Body of pancreas (tissue), 4 donors: ENCODE data around the gene CR2.

Experiments used
- POLR2A ChIP-seq, 3 donors: fragments of 450-650 bp; IDR thresholded peaks; one replicate each; pipeline ENCODE4 v1.6.1; 2016; ENCODE audit warnings: antibody characterized with exemption in 3 of 3, mild to moderate bottlenecking in 2 of 3
- TF ChIP-seq, protein P1 (sequence below), 7 experiments: fragments of 450-650 bp in 4 of 7; fragments of 200-600 bp in 3 of 7; sonication (generic) in 3 of 7; IDR thresholded peaks; one replicate each; pipeline ENCODE4 v1.5.1; 2016 to 2019; ENCODE audit warnings: antibody characterized with exemption in 7 of 7

- TF ChIP-seq, protein P1, sequence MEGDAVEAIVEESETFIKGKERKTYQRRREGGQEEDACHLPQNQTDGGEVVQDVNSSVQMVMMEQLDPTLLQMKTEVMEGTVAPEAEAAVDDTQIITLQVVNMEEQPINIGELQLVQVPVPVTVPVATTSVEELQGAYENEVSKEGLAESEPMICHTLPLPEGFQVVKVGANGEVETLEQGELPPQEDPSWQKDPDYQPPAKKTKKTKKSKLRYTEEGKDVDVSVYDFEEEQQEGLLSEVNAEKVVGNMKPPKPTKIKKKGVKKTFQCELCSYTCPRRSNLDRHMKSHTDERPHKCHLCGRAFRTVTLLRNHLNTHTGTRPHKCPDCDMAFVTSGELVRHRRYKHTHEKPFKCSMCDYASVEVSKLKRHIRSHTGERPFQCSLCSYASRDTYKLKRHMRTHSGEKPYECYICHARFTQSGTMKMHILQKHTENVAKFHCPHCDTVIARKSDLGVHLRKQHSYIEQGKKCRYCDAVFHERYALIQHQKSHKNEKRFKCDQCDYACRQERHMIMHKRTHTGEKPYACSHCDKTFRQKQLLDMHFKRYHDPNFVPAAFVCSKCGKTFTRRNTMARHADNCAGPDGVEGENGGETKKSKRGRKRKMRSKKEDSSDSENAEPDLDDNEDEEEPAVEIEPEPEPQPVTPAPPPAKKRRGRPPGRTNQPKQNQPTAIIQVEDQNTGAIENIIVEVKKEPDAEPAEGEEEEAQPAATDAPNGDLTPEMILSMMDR (IDR thresholded peaks at IDR 0.05) = no peak
- TF ChIP-seq POLR2A (IDR thresholded peaks at IDR 0.05) = no peak
Observed at GRCh38 chr1:207421078-207421477, 33.0 kb upstream of the CR2 start.
